Ishikawa (cell line): ENCODE results near the gene RNU6-9.

Experiments
- FOXM1 ChIP-seq: IDR thresholded peaks from 2 replicates; pipeline ENCODE4 v1.6.1; 2012; ENCODE audit warnings: low read depth, borderline replicate concordance
- RAD21 ChIP-seq: IDR thresholded peaks from 2 replicates; pipeline ENCODE4 v1.6.1; 2012; ENCODE audit warnings: low read depth
- TAF1 ChIP-seq: IDR thresholded peaks from 2 replicates; pipeline ENCODE4 v1.6.1; 2012; ENCODE audit warnings: low read depth, mild to moderate bottlenecking
- TF ChIP-seq, protein P1 (sequence below): IDR thresholded peaks from 2 replicates; pipeline ENCODE4 v1.6.1; 2012; ENCODE audit warnings: low read depth, mild to moderate bottlenecking
- TF ChIP-seq, protein P2 (sequence below): IDR thresholded peaks from 2 replicates; pipeline ENCODE4 v1.6.1; 2012

DNA sequence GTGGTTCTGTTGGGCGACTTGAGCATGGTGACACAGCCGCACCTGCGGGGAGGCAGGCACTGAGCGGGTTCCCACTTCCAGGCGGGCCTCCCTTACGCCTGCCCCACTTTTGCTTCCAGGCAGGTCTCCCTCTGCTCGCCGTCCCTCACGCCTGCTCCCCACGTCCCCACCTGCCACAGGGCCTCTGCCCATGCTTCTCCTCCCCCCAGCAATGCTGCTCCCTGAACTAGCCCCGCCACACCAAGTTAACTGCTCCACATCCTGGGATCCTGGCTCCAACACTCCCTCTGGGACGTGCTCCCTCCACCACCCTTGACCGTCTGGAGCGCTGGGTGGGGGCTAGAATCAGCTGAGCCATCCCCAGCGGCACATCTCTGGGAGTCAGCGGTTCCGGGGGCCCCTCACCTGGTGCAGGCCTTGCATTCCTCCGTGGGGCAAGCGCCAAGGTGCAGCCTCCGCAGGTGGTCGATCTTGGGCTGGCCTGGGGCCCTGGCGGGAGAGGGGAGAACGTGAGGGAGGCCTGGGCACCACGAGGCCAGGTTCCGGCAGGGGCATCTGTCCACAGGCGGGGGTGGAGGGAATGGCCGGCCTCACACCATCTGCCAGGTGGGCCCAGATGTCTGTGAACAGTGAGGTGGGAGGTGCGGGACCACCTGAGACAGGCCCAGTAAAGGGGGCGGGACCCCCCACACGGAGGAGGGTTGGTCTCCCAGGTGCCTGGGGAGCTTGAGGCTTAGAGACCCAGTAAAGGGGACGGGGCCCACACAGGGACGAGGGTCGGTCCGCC lies 24.6 kb upstream of the RNU6-9 start:
- no peak for TF ChIP-seq TAF1
- no peak for TF ChIP-seq RAD21
- no peak for TF ChIP-seq FOXM1
- TF ChIP-seq, protein P1, sequence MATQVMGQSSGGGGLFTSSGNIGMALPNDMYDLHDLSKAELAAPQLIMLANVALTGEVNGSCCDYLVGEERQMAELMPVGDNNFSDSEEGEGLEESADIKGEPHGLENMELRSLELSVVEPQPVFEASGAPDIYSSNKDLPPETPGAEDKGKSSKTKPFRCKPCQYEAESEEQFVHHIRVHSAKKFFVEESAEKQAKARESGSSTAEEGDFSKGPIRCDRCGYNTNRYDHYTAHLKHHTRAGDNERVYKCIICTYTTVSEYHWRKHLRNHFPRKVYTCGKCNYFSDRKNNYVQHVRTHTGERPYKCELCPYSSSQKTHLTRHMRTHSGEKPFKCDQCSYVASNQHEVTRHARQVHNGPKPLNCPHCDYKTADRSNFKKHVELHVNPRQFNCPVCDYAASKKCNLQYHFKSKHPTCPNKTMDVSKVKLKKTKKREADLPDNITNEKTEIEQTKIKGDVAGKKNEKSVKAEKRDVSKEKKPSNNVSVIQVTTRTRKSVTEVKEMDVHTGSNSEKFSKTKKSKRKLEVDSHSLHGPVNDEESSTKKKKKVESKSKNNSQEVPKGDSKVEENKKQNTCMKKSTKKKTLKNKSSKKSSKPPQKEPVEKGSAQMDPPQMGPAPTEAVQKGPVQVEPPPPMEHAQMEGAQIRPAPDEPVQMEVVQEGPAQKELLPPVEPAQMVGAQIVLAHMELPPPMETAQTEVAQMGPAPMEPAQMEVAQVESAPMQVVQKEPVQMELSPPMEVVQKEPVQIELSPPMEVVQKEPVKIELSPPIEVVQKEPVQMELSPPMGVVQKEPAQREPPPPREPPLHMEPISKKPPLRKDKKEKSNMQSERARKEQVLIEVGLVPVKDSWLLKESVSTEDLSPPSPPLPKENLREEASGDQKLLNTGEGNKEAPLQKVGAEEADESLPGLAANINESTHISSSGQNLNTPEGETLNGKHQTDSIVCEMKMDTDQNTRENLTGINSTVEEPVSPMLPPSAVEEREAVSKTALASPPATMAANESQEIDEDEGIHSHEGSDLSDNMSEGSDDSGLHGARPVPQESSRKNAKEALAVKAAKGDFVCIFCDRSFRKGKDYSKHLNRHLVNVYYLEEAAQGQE = no peak
- TF ChIP-seq, protein P2, sequence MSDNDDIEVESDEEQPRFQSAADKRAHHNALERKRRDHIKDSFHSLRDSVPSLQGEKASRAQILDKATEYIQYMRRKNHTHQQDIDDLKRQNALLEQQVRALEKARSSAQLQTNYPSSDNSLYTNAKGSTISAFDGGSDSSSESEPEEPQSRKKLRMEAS = no peak
